Thyroid gland (tissue), 4 donors: Measurements from ENCODE around the gene ZNF408.

Experiments used
- POLR2A ChIP-seq, 2 donors: fragments of 450-650 bp; IDR thresholded peaks; one replicate each; pipeline ENCODE4 v1.6.1; 2017; ENCODE audit warnings: antibody characterized with exemption in 2 of 2, mild to moderate bottlenecking in 2 of 2, moderate library complexity in 1 of 2
- TF ChIP-seq, protein P1 (sequence below), 6 experiments: fragments of 200-600 bp in 3 of 6; fragments of 450-650 bp in 3 of 6; sonication (generic) in 3 of 6; IDR thresholded peaks; one replicate each; pipeline ENCODE4 v1.5.1; 2016 to 2019; ENCODE audit warnings: antibody characterized with exemption in 6 of 6, mild to moderate bottlenecking in 2 of 6, inconsistent platforms in 1 of 6, moderate library complexity in 1 of 6

DNA sequence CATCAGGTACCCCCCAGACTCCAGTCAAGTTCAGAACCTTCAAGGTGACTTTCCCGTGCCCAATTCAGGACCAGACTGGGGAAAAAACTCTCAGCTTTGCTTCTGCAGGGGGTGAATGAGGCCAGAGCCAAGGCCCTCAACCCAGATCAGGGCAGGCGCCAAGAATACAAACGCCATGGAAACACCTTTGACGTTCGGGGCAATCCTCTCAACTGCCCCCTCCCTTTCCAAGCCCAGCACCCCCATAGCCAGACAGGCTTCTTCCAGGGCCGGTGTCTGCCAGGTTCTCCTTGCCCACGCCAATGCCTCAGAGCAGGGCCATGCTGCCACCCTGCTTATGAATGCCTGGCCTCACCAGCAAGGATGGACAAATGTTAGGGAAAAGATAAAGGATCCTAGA lies 6.2 kb upstream of the ZNF408 start:
- no peak for TF ChIP-seq POLR2A (IDR thresholded peaks at IDR 0.05)
- TF ChIP-seq, protein P1, sequence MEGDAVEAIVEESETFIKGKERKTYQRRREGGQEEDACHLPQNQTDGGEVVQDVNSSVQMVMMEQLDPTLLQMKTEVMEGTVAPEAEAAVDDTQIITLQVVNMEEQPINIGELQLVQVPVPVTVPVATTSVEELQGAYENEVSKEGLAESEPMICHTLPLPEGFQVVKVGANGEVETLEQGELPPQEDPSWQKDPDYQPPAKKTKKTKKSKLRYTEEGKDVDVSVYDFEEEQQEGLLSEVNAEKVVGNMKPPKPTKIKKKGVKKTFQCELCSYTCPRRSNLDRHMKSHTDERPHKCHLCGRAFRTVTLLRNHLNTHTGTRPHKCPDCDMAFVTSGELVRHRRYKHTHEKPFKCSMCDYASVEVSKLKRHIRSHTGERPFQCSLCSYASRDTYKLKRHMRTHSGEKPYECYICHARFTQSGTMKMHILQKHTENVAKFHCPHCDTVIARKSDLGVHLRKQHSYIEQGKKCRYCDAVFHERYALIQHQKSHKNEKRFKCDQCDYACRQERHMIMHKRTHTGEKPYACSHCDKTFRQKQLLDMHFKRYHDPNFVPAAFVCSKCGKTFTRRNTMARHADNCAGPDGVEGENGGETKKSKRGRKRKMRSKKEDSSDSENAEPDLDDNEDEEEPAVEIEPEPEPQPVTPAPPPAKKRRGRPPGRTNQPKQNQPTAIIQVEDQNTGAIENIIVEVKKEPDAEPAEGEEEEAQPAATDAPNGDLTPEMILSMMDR (IDR thresholded peaks at IDR 0.05) = no peak
